Measurements from ENCODE around the gene CNTNAP5.

CNTNAP5 gene

GRCh38 chr2:124755386-124755785, 730.3 kb downstream of the CNTNAP5 start:
- ATAC-seq = no peak
- TF ChIP-seq ZFP3 (CRISPR knock-in tag; IDR thresholded peaks at IDR 0.05) = no peak
- no peak for TF ChIP-seq ZFP30 (CRISPR knock-in tag; IDR thresholded peaks at IDR 0.05)
- no peak for TF ChIP-seq OSR1 (CRISPR knock-in tag; IDR thresholded peaks at IDR 0.05)
- no peak for TF ChIP-seq ISL1 (CRISPR knock-in tag; IDR thresholded peaks at IDR 0.05)
- no peak for TF ChIP-seq GLIS3 (CRISPR knock-in tag; IDR thresholded peaks at IDR 0.05)
- TF ChIP-seq RARB (CRISPR knock-in tag; IDR thresholded peaks at IDR 0.05) = no peak
- no peak for TF ChIP-seq ARNTL (CRISPR knock-in tag; IDR thresholded peaks at IDR 0.05; ENCODE audit: borderline replicate concordance, low read depth)
- TF ChIP-seq CREB5 (CRISPR knock-in tag; IDR thresholded peaks at IDR 0.05; ENCODE audit: low read depth) = no peak
- no peak for TF ChIP-seq TCF4 (CRISPR knock-in tag; IDR thresholded peaks at IDR 0.05; ENCODE audit: borderline replicate concordance)
- TF ChIP-seq PATZ1 (CRISPR knock-in tag; IDR thresholded peaks at IDR 0.05; ENCODE audit: borderline replicate concordance) = no peak
- no peak for TF ChIP-seq CSDC2 (CRISPR knock-in tag; IDR thresholded peaks at IDR 0.05)
- TF ChIP-seq ZNF8 (CRISPR knock-in tag; IDR thresholded peaks at IDR 0.05) = no peak
- TF ChIP-seq PPARA (CRISPR knock-in tag; IDR thresholded peaks at IDR 0.05; ENCODE audit: borderline replicate concordance) = no peak
- TF ChIP-seq ZNF70 (CRISPR knock-in tag; IDR thresholded peaks at IDR 0.05) = no peak
- no peak for TF ChIP-seq ZNF565 (CRISPR knock-in tag; conservative IDR thresholded peaks at IDR 0.05; ENCODE audit: low read depth)
- no peak for TF ChIP-seq ESRRG (CRISPR knock-in tag; IDR thresholded peaks at IDR 0.05)
- no peak for TF ChIP-seq POU6F1 (CRISPR knock-in tag; IDR thresholded peaks at IDR 0.05; ENCODE audit: borderline replicate concordance, low read depth)
- no peak for TF ChIP-seq ZC3H10 (CRISPR knock-in tag; IDR thresholded peaks at IDR 0.05)
- TF ChIP-seq SNAI2 (CRISPR knock-in tag; IDR thresholded peaks at IDR 0.05) = no peak
- no peak for TF ChIP-seq TSHZ2 (CRISPR knock-in tag; IDR thresholded peaks at IDR 0.05)

- no peak for TF ChIP-seq ZC3H10 (CRISPR knock-in tag; IDR thresholded peaks at IDR 0.05)
- TF ChIP-seq OSR1 (CRISPR knock-in tag; IDR thresholded peaks at IDR 0.05) = no peak
- TF ChIP-seq CSDC2 (CRISPR knock-in tag; IDR thresholded peaks at IDR 0.05) = no peak
- no peak for TF ChIP-seq CSRNP3 (CRISPR knock-in tag; IDR thresholded peaks at IDR 0.05)
- TF ChIP-seq ZNF8 (CRISPR knock-in tag; IDR thresholded peaks at IDR 0.05) = no peak
- TF ChIP-seq ISL1 (CRISPR knock-in tag; IDR thresholded peaks at IDR 0.05) = no peak
- TF ChIP-seq CREB5 (CRISPR knock-in tag; IDR thresholded peaks at IDR 0.05; ENCODE audit: low read depth) = no peak
- TF ChIP-seq TSHZ2 (CRISPR knock-in tag; IDR thresholded peaks at IDR 0.05) = no peak
- TF ChIP-seq SNAI2 (CRISPR knock-in tag; IDR thresholded peaks at IDR 0.05) = no peak
- no peak for TF ChIP-seq RARB (CRISPR knock-in tag; IDR thresholded peaks at IDR 0.05)
- ATAC-seq = no peak
Measured at GRCh38 chr2:124756048-124756447, 731.0 kb downstream of the CNTNAP5 start.

All from SK-N-SH treated with all-trans-retinoic acid at 6 μM for 48 hours (cell line).